Measurements from ENCODE around the gene OR5K4. TPM values are rescaled to one million over a fixed set of nuclear protein-coding genes. Genes with fewer than 3 reads are reported as not detected.
"Not testable (repeated sequence)": the region's sequence is repeated elsewhere in the genome, so short reads cannot be mapped to it uniquely, and the experiment has no call there.

The OR5K4 gene
- polyA plus RNA-seq, 3 donors, result not detected

DNA sequence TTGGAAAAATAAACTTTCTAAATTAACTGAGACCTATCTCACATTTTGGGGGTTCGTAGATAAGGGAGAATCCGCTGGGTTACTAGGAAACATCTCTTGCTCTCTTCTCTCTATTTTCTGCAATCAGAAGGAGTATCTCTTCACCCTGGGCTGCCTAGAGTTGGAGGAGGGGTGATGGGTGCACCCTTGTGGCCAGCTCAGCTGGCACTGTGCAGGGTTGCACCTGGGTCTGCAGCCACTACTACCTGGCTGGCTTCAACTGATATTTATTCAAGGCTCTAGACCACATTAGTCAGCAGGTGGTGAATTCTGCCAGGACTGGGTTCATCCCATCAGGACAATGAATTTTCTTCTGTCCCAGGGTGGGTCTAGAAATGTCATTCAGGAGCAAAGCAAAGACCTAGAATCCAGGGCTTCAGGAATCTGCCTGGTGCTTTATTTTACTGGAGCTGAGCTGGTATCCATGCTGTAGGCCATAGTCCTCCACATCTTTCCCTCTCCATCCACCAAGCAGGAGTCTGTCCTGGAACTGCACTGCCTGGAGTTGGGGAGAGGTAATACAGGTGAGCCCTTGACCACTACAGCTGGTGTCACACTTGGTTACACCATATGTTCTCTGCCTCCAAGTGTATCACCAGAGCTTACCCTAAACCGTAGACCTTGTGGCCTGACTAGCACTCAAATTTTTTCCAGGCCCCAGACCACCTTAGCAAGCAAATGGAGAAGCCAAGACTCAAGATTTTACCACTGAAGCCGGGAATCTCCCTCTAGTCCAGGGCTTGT lies 14.0 kb downstream of the OR5K4 start:
- no peak for DNase-seq (ENCODE audit: low read depth in 3 of 3, low spot score in 2 of 3)

DNA sequence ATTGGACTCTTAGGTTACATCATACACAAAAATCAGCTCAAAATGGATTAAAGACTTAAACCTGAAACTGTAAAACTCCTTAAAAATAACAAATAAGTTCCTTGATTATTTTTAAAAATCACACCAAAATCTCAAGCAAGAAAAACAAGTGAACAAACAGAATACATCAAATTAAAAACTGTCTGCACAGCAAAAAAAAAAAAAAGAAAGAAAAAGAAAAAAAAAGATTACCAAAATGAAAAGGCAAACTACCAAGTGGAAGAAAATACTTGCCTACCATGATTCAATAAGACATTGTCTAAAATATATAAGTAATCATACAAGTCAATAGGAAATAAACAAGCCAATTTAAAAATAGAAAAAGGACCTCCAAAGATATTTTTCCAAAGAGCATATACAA lies 17.5 kb downstream of the OR5K4 start:
- no peak for DNase-seq (ENCODE audit: low read depth in 3 of 3, low spot score in 2 of 3)

DNA sequence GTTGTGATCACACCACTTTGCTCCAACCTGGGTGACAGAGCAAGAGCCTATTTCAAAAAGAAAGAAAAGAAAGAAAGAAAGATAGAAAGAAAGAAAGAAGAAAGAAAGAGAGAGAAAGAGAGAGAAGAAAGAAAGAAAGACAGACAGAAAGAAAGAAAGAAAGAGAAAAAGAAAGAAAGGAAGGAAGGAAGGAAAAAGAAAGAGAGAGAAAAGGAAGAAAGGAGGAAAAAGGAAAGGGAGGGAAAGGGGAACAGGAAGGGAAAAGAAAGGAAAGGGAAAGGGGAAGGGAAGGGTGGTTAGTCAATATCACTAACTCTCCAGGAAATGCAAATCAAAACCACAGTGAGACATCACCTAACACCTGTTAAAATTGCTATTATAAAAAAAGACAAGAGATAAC lies 18.2 kb downstream of the OR5K4 start:
- no peak for DNase-seq (ENCODE audit: low read depth in 3 of 3, low spot score in 2 of 3)

DNA sequence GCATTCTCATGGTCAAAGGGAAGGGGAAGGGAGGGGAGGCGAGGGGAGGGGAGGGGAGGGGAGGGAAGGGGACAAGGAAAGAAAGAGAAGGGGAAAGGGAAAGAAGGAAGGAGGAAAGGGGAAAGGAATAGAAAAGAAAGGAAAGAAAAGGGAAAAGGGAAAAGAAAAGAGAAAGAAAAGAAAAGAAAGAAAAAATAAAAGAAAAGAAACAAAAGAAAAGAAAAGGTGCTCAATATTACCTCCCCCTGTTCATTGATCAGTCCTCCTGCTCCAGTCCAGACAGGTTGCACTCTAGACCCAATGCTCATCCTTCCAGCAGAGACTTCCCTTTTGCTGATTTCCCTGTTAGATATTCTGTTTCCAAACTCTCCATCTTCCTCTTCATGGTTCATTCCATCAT lies 18.8 kb downstream of the OR5K4 start:
- DNase-seq (ENCODE audit: low read depth in 3 of 3, low spot score in 2 of 3), result no peak

DNA sequence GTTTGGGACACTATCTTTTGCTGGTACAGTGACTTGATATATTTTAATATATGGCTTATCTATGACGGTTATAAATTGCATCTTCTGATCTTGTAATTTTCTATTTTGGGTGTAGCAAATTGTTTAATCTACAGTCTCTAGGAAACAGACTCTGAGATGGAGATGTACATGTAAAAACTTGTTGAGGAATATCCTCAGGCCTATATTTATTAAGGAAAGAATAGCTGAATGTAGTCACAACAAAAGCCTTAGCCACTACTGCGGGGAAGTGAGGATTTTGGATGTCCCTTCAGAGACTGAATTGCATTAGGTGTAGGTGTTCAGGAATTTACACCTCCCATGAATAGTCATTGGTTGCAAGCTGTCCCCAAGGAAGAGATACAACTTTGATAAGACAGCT lies 23.0 kb downstream of the OR5K4 start:
- DNase-seq (ENCODE audit: low read depth in 3 of 3, low spot score in 2 of 3), result no peak

DNA sequence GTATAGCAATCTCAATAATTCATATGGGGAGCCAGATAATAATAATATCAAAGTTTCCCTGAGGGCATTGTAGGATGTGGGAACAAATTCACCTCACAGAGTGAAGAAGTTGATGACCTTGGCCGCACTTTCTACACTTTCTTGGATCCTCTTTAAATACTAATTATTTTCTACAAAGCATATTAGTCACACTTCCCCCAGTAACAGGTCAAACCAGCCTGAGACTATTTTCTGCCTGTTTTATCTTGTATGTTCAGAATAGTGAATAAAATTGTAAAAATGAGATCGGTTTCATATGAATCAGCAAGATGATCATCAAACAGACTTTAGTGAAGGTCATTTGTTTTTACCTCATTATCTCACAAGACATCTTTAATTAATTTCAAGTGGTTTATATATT lies 34.5 kb downstream of the OR5K4 start:
- DNase-seq (ENCODE audit: low read depth in 3 of 3, low spot score in 2 of 3), result no peak

DNA sequence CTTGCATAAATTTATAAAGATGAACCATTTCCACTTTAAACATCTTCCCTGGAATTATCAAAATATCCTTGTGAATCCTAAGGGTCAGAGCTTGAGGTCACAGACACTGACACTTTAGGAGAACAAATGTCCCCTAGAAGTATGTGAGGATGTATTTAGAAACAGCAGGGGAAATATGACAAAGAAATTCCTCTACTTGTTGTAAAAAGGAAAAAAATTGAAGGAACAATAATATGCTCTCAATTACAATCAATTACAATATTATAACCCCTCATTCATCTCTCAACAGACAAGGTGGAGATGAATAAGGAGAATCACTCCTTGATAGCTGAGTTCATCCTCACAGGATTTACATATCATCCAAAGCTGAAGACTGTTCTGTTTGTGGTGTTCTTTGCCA lies 36.7 kb downstream of the OR5K4 start, which contains the start of gene OR5K3:
Gene OR5K3, plus strand, starts transcription at position 301 of the 400 bp plus-strand sequence. Its CDS starts 0 bp downstream, at position 301.
- DNase-seq (ENCODE audit: low read depth in 3 of 3, low spot score in 2 of 3), result no peak

DNA sequence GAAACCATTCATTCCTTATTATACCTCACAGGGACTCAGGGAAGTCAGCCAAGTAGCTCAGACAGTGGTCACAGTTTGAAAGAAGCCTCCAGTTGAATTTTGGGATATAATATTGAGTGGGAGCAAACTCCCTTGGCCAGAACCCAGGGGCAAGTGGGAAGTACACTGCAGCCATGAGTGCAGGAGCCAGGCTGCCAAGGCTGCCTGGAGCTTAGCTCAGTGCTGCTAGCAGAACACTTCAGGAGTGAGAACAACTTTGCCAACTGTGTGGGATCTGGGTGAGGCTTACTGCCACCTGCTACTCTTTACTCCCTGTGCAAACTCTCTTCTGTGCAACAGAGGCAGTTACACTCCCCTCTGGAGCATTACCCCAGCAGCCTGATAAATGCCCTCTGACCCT lies 41.4 kb downstream of the OR5K4 start:
- no peak for DNase-seq (ENCODE audit: low read depth in 3 of 3, low spot score in 2 of 3)

DNA sequence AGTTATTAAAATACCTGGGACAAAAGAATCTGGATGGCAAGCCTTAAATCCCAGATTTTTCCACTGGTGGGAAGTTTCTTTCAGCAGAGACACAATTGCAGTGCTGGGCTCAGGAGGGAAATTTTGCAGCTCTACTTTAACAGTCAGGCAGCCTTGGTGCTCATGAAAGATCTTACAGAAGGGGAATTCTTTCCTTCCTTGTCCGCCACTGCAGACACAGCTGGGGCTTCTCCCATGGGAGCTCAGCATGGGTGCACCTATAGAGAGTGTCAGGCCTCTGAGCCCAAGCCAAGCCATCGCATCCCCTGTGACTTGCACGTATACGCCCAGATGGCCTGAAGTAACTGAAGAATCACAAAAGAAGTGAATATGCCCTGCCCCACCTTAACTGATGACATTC lies 42.8 kb downstream of the OR5K4 start:
- DNase-seq (ENCODE audit: low read depth in 3 of 3, low spot score in 2 of 3), result not testable (repeated sequence)

DNA sequence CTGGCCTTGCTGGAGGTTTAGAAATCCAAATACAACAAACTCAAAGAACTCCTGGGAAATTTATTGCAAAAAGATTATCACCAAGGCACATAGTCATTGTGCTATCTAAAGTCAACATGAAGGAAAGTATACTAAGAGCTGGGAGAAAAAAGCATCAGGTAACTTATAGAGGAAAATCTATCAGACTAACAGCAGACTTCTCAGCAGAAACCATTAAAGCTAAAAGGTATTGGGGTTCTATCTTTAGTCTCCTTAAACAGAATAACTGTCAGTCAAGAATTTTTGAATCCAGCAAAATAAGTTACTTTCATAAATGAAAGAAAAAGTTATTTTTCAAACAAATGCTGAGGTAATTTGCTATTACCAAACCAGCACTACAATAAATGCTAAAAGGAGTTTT lies 44.9 kb downstream of the OR5K4 start:
- DNase-seq (ENCODE audit: low read depth in 3 of 3, low spot score in 2 of 3), result no peak

DNA sequence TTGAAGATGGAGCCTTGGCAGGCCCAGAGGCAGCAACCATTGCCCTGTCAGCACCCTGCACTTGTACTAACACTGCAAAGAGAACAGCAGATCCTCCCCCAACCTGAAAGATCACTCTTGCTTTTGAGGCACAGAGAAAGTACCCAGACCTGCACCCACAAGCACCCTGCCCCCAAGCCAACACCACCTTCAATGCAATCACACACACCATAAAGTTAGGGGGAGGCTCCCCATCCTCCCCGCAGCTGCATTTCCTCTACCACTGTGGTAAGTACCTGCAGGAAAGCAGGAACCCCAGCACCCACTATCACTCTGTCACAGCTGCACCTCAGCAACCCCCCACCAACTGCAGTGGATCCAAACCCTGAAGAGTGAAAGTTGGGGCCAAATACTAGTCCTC lies 48.9 kb downstream of the OR5K4 start:
- no peak for DNase-seq (ENCODE audit: low read depth in 3 of 3, low spot score in 2 of 3)

DNA sequence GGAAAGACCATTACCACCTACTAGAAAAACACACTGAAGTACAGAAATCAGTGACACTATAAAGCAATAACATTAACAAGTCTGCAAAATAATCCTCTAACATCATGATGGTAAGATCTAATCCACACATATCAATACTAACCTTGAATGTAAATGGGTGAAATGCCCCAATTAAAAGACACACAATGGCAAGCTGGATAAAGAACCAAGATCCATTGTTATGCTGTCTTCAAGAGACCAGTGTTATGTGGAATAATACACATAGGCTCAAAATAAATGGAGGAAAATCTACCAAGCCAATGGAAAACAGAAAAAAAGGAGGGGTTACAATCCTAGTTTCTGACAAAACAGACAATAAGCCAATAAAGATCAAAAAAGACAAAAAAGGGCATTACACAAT lies 50.4 kb downstream of the OR5K4 start:
- no peak for DNase-seq (ENCODE audit: low read depth in 3 of 3, low spot score in 2 of 3)

Other genes with a start within 250 kb of the OR5K4 start
- gene OR5H1, start 223.1 kb upstream of the OR5K4 start, polyA plus RNA-seq (ENCODE audit: insufficient read length in 3 of 3), result not detected
- not detected for gene OR5H14, start 206.4 kb upstream of the OR5K4 start, polyA plus RNA-seq (ENCODE audit: insufficient read length in 3 of 3)
- gene OR5H15, start 187.2 kb upstream of the OR5K4 start, polyA plus RNA-seq (ENCODE audit: insufficient read length in 3 of 3), result not detected
- gene OR5H6, start 89.6 kb upstream of the OR5K4 start, polyA plus RNA-seq (ENCODE audit: insufficient read length in 3 of 3), result not detected
- not detected for gene OR5H2, start 71.3 kb upstream of the OR5K4 start, polyA plus RNA-seq (ENCODE audit: insufficient read length in 3 of 3)
- gene OR5K3, start 36.8 kb downstream of the OR5K4 start, polyA plus RNA-seq (ENCODE audit: insufficient read length in 3 of 3), result not detected
- gene OR5K1, start 109.3 kb downstream of the OR5K4 start, polyA plus RNA-seq (ENCODE audit: insufficient read length in 3 of 3), result not detected
- under 1 TPM in 2 of 3 donors, not detected in 1; 0.16 to 0.53 TPM for gene OR5K2, start 143.8 kb downstream of the OR5K4 start, polyA plus RNA-seq (ENCODE audit: insufficient read length in 3 of 3)
- 100 to 1,000 TPM; 165 to 190 (median 179) TPM for gene CLDND1, start 169.0 kb downstream of the OR5K4 start, polyA plus RNA-seq (ENCODE audit: insufficient read length in 3 of 3)
- not detected for gene GPR15, start 178.1 kb downstream of the OR5K4 start, polyA plus RNA-seq (ENCODE audit: insufficient read length in 3 of 3)
- 10 to 100 TPM; 20.4 to 23.4 (median 20.9) TPM for gene CPOX, start 239.8 kb downstream of the OR5K4 start, polyA plus RNA-seq (ENCODE audit: insufficient read length in 3 of 3)